ENCODE results near the gene PTGER1.
"Not testable (repeated sequence)": the region's sequence is repeated elsewhere in the genome, so short reads cannot be mapped to it uniquely, and the experiment has no call there.

Gene PTGER1

GRCh38 chr19:14473073-14473977 is 1.8 kb downstream of the PTGER1 start:
- peak in 1 of 2 experiments; percentile 32 for DNase-seq

DNA sequence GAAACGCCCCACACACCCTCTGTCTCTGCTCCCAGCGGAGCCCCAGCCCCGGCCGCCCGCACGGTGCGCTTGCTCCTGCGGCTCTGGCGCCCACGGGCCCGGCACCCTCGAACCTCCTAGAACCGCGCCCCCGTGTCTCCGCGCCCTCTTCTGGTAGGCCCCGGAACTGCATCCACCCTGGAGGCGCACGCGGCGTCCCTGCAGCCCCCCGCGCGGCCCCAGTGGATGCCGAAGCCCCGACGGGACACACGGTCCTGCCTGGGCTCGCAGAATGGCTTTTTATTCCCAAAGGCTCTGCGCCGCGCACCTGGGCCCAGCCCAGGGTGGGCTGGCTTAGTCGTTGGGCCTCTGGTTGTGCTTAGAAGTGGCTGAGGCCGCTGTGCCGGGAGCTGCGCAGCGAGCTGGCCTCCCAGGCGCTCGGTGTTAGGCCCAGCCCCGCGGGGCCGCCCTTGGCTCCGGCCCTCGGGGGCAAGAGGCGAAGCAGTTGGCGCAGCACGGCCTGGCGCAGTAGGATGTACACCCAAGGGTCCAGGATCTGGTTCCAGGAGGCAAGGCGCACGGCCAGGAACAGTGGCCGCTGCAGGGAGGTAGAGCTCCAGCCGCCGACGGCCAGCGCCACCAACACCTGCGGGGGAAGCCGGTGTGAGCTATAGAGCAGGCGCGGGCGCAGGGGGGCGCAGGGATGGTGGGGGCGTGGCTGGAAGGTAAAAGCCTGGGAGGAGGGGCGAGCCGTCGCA is 2.8 kb downstream of the PTGER1 start:
- peak in 1 of 2 experiments; percentile 65 for DNase-seq

- no peak for DNase-seq
Measured at GRCh38 chr19:14471436-14472187, 3.5 kb downstream of the PTGER1 start.

DNA sequence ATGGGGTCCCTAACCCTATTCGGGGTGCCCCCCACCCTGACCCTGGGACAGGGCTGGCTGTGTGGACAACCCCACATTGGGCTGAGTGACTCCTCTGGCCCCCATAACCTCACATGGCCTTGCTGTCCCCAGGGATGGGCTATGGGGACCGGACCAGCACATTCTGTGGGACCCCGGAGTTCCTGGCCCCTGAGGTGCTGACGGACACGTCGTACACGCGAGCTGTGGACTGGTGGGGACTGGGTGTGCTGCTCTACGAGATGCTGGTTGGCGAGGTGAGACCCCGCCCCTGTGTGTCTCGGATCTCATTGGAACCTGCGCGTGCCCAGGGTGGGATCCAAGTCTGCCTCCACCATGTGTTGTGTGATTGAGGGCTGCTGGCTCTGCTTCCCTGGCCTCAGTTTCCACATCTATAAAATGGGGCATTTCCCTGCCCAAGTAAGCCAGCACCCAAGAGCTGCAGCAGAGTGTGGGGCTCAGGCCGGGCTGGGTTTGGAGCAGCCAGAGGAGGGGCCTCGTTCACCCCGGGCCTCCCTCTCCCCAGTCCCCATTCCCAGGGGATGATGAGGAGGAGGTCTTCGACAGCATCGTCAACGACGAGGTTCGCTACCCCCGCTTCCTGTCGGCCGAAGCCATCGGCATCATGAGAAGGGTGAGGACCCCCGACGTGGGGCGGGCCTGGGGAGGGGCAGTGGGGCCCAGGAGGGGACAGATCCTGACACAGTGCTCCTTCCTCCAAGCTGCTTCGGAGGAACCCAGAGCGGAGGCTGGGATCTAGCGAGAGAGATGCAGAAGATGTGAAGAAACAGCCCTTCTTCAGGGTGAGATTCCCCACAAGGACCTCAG is 4.9 kb downstream of the PTGER1 start:
- DNase-seq: no peak

DNA sequence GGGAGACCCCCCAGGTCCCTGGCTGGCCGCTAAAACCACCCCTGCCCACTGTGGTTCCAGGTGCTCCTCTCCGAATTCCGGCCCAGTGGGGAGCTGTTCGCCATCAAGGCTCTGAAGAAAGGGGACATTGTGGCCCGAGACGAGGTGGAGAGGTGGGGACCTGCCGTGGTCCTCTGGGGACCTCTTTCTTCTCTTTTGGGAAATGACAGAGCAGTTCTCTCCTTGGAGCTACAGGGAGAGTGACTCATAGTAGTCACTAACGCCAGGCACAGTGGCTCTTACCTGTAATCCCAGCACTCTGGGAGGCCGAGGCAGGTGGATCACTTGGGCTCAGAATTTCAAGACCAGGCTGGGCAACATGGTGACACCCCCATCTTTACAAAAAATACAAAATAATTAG is 7.3 kb downstream of the PTGER1 start:
- DNase-seq: no peak

GRCh38 chr19:14467391-14467790 is 7.8 kb downstream of the PTGER1 start:
- no peak for DNase-seq

DNA sequence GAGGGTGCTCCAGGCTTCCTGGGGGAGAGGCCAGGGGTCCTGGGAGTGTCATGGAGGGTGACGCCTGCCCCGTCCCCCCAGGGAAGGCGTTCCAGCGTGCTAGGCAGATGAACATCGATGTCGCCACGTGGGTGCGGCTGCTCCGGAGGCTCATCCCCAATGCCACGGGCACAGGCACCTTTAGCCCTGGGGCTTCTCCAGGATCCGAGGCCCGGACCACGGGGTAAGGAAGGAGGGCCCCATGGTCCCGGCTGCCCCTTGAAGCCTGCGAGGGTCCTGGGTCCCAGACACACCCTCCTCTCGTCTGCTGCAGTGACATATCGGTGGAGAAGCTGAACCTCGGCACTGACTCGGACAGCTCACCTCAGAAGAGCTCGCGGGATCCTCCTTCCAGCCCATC is 11.4 kb downstream of the PTGER1 start:
- no peak for DNase-seq

GRCh38 chr19:14462401-14462800 is 12.8 kb downstream of the PTGER1 start:
- not testable (repeated sequence) for DNase-seq

- DNase-seq: no peak
Measured at GRCh38 chr19:14460935-14461334, 14.2 kb downstream of the PTGER1 start.

DNA sequence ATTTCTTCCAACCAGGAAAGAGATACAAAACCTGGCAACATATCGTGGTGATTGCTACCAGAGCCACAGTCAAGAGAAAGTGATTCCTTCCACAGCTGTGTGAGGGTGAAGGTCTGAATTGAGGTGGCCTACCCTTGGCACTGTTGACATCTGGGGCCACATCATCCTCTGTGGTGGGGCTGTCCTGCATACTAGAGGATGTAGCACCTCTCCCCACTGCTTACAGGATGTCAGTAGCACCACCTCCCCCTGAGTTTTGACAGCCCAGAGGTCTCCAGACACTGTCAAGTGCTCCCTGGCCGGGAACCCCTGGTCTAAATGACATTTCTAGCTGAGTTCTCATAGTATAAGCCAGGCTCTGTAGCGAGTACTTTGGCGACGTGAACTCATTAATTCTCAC is 15.5 kb downstream of the PTGER1 start:
- DNase-seq: no peak

GRCh38 chr19:14452303-14452702 is 22.9 kb downstream of the PTGER1 start:
- DNase-seq: not testable (repeated sequence)

- DNase-seq: no peak
Measured at GRCh38 chr19:14450876-14451275, 24.3 kb downstream of the PTGER1 start.

GRCh38 chr19:14450168-14450874 is 24.8 kb downstream of the PTGER1 start:
- peak in 1 of 2 experiments; percentile 64 for DNase-seq

DNA sequence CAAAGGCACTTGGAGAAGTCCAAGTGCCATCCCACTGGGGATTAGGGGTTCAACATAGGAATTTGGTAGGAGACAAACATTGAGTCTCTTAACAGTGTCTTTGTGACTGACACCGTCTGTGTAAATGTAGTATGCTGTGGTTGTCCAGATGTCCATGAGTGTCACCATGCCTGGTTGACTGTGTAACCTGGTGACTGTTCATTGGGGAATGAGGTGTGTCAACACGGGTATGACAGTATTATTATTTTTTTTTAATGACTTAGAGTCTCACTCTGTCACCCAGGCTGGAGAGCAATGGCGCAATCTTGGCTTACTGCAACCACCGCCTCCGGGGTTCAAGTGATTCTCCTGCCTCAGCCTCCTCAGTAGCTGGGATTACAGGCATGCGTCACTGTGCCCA is 25.8 kb downstream of the PTGER1 start:
- DNase-seq: no peak

GRCh38 chr19:14446336-14447036 is 28.7 kb downstream of the PTGER1 start:
- DNase-seq: no peak

DNA sequence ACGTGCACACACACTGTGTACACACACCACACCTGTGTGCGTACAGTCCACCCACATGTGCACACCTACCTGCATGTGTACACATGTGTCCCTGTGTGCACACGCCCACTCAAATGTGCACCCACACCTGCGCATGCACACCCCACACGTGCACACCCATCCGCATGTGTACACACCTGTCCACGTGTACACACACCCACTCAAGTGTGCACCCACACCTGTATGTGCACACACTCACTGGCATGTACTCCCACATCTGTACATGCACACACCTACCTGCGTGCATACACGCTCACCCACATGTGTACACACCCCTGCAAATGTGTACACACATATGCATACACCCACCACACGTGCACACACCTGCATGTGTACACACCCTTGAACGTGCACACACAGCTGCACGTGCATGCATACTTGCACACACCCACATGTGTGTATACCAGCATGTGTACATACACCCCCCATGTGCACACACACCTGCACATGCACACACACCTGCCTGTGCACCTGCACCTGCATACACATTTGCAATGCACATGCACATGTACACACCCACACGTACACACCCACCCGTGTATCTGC is 31.4 kb downstream of the PTGER1 start:
- DNase-seq: no peak

DNA sequence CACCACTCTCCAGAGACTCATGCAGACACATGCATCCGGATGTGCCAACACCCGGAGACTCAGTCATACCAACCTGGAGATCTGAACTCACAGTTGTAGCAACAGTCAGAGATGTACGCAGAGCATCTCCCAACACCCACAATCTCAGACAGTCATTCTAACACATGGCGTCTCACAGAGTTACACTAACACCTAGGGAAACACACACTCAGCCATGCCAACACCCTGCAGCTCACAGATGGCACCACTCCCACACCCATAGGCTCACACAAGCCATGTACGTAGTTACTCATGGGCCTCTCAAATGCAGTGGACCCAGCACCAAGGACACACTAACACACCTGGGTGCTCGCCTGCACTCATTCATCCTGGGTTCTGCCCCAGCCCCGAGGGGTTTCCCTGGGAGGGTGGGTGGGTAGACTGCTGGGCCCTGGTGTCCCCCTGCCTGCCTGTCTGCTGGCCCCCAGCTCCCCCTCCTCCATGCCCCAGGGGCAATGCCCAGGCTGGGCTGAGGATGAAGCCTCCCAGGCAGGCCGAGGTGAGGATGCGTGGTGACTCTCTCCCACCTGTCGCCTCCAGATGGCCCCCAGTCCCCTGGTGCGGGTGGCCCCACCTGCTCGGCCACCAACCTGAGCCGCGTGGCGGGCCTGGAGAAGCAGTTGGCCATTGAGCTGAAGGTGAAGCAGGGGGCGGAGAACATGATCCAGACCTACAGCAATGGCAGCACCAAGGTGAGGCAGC is 32.1 kb downstream of the PTGER1 start:
- DNase-seq: no peak

- DNase-seq: no peak
Measured at GRCh38 chr19:14441041-14441938, 33.9 kb downstream of the PTGER1 start.

DNA sequence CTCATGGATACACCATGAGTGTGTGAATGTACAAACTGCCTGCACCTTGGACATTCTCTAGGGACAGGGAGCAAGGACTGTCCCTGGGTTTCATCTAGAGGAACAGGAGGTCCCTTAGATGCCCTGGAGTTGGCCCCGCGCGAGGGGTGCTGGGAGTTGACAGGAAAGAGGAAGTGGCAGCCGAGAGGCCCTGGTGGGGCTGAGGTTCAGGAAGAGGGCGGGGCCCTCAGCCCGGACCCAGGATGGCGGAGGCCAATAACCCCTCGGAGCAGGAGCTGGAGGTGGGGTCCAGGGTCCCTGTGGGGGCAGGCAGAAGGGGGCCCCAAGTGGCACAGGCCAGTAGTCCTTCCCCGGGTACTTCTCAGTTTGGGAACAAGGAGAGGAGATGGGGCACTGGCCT is 35.1 kb downstream of the PTGER1 start:
- DNase-seq: no peak

All from NCI-H526 (cell line).